ENCODE measurements around the gene FASTKD3.

The FASTKD3 gene

DNA sequence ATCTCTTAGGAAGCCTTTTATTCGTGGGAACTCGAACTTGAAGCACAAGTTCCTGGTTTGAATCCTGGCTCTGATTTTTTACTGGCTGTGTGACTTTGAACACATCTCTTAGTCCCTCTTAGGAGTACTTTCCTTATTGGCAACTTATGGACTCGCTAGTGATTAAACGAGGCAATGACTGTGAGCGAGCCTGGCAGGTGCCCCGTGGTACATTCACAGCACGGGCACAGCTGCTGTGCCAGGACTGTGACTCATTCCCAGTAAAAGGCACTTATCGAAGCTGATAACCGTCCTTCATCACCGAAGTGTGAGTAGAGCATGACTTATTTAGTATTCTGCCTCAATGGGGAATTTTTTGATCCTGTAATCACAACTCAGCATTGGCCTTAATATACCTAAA, 40.6 kb downstream of the FASTKD3 start:
- H3K9me3 ChIP-seq (ENCODE audit: insufficient read depth, low read length) = no peaks in the 10 kb centered on the region
- H3K9ac ChIP-seq (ENCODE audit: low read length) = no peak overlapping the region
- no peaks in the 10 kb centered on the region for H4K20me1 ChIP-seq (ENCODE audit: insufficient read depth, low read length)

DNA sequence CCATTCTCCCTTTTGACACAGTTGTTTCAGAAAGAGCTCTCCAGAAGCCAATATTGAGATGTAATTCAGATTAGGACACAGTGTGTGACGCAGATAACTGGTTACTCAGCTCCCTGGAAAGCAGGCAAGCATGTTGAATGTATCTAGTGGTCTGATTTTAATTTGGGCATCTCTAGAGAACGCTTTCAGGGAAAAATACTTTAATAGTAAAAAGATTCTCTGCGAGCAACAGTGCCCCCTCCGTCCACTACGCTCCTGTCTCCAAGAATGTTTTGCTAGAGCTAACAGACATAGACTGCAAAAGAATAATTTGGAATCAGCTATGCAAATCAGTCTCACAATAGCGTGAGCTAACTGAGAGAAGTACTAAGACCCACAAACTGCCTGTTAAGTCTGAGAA, 41.2 kb downstream of the FASTKD3 start:
- no peaks in the 10 kb centered on the region for H3K9me3 ChIP-seq (ENCODE audit: insufficient read depth, low read length)
- H3K9ac ChIP-seq (ENCODE audit: low read length) = no peak overlapping the region
- H3K4me1 ChIP-seq (ENCODE audit: low read length) = no peaks in the 10 kb centered on the region
- H4K20me1 ChIP-seq (ENCODE audit: insufficient read depth, low read length) = no peaks in the 10 kb centered on the region
- H3K36me3 ChIP-seq (replicated peaks; ENCODE audit: low read depth, low read length) = no peaks in the 10 kb centered on the region
- no peak overlapping the region for H3K27ac ChIP-seq (ENCODE audit: low read length)
- H3K79me2 ChIP-seq (ENCODE audit: low read length) = no peaks in the 10 kb centered on the region
- no peak overlapping the region for H3K4me3 ChIP-seq (ENCODE audit: low read length)
- TF ChIP-seq, protein P1, sequence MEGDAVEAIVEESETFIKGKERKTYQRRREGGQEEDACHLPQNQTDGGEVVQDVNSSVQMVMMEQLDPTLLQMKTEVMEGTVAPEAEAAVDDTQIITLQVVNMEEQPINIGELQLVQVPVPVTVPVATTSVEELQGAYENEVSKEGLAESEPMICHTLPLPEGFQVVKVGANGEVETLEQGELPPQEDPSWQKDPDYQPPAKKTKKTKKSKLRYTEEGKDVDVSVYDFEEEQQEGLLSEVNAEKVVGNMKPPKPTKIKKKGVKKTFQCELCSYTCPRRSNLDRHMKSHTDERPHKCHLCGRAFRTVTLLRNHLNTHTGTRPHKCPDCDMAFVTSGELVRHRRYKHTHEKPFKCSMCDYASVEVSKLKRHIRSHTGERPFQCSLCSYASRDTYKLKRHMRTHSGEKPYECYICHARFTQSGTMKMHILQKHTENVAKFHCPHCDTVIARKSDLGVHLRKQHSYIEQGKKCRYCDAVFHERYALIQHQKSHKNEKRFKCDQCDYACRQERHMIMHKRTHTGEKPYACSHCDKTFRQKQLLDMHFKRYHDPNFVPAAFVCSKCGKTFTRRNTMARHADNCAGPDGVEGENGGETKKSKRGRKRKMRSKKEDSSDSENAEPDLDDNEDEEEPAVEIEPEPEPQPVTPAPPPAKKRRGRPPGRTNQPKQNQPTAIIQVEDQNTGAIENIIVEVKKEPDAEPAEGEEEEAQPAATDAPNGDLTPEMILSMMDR (IDR thresholded peaks at IDR 0.05; ENCODE audit: low read depth, low read length) = no peak
- TF ChIP-seq EZH2phosphoT487 (IDR thresholded peaks at IDR 0.05; ENCODE audit: low read depth) = no peak
- no peak overlapping the region for H2AFZ ChIP-seq (ENCODE audit: low read depth, low read length)
- no peaks in the 10 kb centered on the region for H3K27me3 ChIP-seq (ENCODE audit: low read depth, low read length)
- H3K4me2 ChIP-seq (ENCODE audit: low read length) = no peak overlapping the region

More for the DNA sequence above, 40.6 kb downstream of the FASTKD3 start:
- Histone ChIP-seq H3K36me3 (replicated peaks; ENCODE audit: low read depth, low read length) (no peaks in the 10 kb centered on the region), H3K4me3 (ENCODE audit: low read length) (no peak overlapping the region), H3K79me2 (ENCODE audit: low read length) (no peaks in the 10 kb centered on the region), H3K27me3 (ENCODE audit: low read depth, low read length) (no peaks in the 10 kb centered on the region), H3K4me2 (ENCODE audit: low read length) (no peak overlapping the region), H2AFZ (ENCODE audit: low read depth, low read length) (no peak overlapping the region), H3K4me1 (ENCODE audit: low read length) (no peaks in the 10 kb centered on the region), H3K27ac (ENCODE audit: low read length) (no peak overlapping the region)
- TF ChIP-seq EZH2phosphoT487 (IDR thresholded peaks at IDR 0.05; ENCODE audit: low read depth) = no peak
- TF ChIP-seq, protein P1 (IDR thresholded peaks at IDR 0.05; ENCODE audit: low read depth, low read length) = no peak

DNA sequence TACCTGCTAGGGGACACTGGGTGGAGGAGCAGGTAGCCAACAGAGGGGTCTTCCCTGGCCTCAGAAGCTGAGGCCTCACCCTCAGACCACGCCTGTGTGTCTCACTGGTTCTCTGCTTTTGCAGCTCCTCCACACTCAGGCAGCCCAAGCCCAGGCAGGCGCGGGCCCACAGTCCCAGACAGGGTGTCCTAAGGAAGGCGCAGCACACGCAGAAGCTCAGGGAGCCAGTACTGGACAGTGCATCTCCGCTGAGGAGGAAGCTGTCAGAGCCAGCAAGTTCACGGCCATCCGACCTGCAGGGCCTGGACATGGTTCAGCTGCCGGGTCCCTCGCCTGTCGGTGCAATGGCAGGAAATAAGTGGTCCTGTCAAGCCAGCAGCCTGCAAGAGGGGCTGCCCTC, 43.2 kb downstream of the FASTKD3 start:
- Histone ChIP-seq H3K4me1 (ENCODE audit: low read length) (no peaks in the 10 kb centered on the region), H3K27me3 (ENCODE audit: low read depth, low read length) (no peaks in the 10 kb centered on the region), H3K4me2 (ENCODE audit: low read length) (no peak overlapping the region), H2AFZ (ENCODE audit: low read depth, low read length) (no peak overlapping the region), H3K9ac (ENCODE audit: low read length) (no peak overlapping the region), H3K27ac (ENCODE audit: low read length) (no peak overlapping the region), H3K9me3 (ENCODE audit: insufficient read depth, low read length) (no peaks in the 10 kb centered on the region), H3K36me3 (replicated peaks; ENCODE audit: low read depth, low read length) (no peaks in the 10 kb centered on the region), H3K4me3 (ENCODE audit: low read length) (no peak overlapping the region), H3K79me2 (ENCODE audit: low read length) (no peaks in the 10 kb centered on the region), H4K20me1 (ENCODE audit: insufficient read depth, low read length) (no peaks in the 10 kb centered on the region)
- TF ChIP-seq, protein P1 (IDR thresholded peaks at IDR 0.05; ENCODE audit: low read depth, low read length) = no peak
- no peak for TF ChIP-seq EZH2phosphoT487 (IDR thresholded peaks at IDR 0.05; ENCODE audit: low read depth)

DNA sequence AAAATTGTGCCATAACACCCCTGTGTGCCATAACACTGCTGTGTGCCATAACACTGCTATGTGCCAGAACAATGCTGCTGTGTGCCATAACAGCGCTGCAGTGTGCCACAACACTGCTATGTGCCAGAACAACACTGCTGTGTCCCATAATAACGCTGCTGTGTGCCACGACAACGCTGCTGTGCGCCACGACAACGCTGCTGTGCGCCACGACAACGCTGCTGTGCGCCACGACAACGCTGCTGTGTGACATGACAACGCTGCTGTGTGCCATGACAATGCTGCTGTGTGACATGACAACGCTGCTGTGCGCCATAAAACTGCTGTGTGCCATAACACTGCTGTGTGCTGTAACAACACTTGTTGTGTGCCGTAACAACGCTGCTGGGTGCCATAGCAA, 43.8 kb downstream of the FASTKD3 start:
- Histone ChIP-seq H2AFZ (ENCODE audit: low read depth, low read length) (no peak overlapping the region), H3K4me2 (ENCODE audit: low read length) (no peak overlapping the region), H3K79me2 (ENCODE audit: low read length) (no peaks in the 10 kb centered on the region), H3K27ac (ENCODE audit: low read length) (no peak overlapping the region), H3K36me3 (replicated peaks; ENCODE audit: low read depth, low read length) (no peaks in the 10 kb centered on the region), H3K9me3 (ENCODE audit: insufficient read depth, low read length) (no peaks in the 10 kb centered on the region), H3K4me1 (ENCODE audit: low read length) (no peaks in the 10 kb centered on the region), H3K4me3 (ENCODE audit: low read length) (no peak overlapping the region), H3K27me3 (ENCODE audit: low read depth, low read length) (no peaks in the 10 kb centered on the region), H4K20me1 (ENCODE audit: insufficient read depth, low read length) (no peaks in the 10 kb centered on the region), H3K9ac (ENCODE audit: low read length) (no peak overlapping the region)
- TF ChIP-seq EZH2phosphoT487 (IDR thresholded peaks at IDR 0.05; ENCODE audit: low read depth) = no peak
- TF ChIP-seq, protein P1 (IDR thresholded peaks at IDR 0.05; ENCODE audit: low read depth, low read length) = no peak
